ENCODE measurements around the gene AGK. TPM values are rescaled to one million over a fixed set of nuclear protein-coding genes. Genes with fewer than 3 reads are reported as not detected.

Gene AGK
- total RNA-seq, 1 donor, result 43.2 TPM

GRCh38 chr7:141515941-141516340 is 35.3 kb upstream of the AGK start:
- no peak for DNase-seq (ENCODE audit: low read depth)
- H3K4me3 ChIP-seq (ENCODE audit: low read depth, low read length), result no peak overlapping the region
- TF ChIP-seq, protein P1, sequence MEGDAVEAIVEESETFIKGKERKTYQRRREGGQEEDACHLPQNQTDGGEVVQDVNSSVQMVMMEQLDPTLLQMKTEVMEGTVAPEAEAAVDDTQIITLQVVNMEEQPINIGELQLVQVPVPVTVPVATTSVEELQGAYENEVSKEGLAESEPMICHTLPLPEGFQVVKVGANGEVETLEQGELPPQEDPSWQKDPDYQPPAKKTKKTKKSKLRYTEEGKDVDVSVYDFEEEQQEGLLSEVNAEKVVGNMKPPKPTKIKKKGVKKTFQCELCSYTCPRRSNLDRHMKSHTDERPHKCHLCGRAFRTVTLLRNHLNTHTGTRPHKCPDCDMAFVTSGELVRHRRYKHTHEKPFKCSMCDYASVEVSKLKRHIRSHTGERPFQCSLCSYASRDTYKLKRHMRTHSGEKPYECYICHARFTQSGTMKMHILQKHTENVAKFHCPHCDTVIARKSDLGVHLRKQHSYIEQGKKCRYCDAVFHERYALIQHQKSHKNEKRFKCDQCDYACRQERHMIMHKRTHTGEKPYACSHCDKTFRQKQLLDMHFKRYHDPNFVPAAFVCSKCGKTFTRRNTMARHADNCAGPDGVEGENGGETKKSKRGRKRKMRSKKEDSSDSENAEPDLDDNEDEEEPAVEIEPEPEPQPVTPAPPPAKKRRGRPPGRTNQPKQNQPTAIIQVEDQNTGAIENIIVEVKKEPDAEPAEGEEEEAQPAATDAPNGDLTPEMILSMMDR (IDR thresholded peaks at IDR 0.05; ENCODE audit: insufficient read depth, low read depth, low read length), result no peak

GRCh38 chr7:141519623-141520022 is 31.6 kb upstream of the AGK start:
- no peak overlapping the region for H3K4me3 ChIP-seq (ENCODE audit: low read depth, low read length)
- TF ChIP-seq, protein P1 (IDR thresholded peaks at IDR 0.05; ENCODE audit: insufficient read depth, low read depth, low read length), result no peak
- DNase-seq (ENCODE audit: low read depth), result no peak

- TF ChIP-seq, protein P1 (IDR thresholded peaks at IDR 0.05; ENCODE audit: insufficient read depth, low read depth, low read length), result no peak
Measured at GRCh38 chr7:141522657-141523342, 28.4 kb upstream of the AGK start.

DNA sequence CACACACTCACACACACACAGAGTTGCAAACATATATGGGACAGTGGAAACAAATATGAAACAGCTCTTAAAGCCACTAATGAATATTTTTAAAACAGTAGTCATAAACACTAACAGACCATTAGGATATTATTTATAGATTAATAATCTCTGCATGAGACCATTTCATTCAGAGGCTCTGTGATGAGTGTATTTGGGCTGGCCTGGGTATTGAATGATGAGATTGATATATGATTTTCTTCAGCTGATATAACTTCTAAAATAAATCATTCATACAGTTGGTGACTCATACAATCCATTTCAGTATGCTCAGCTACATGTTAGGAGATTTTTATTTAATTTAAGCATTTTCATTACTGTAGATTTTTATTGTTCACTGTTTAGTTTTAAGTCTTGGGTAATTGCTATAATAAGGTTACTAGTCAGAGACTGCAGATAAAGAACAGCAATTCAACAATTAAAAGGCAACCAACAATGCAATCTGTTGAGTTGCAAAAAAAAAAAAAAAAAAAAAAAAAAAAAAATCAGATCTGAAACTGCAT is 25.2 kb upstream of the AGK start:
- no peak overlapping the region for H3K4me3 ChIP-seq (ENCODE audit: low read depth, low read length)
- DNase-seq (ENCODE audit: low read depth), result no peak
- TF ChIP-seq, protein P1 (IDR thresholded peaks at IDR 0.05; ENCODE audit: insufficient read depth, low read depth, low read length), result no peak

More at GRCh38 chr7:141522657-141523342, 28.4 kb upstream of the AGK start:
- no peak overlapping the region for H3K4me3 ChIP-seq (ENCODE audit: low read depth, low read length)
- no peak for DNase-seq (ENCODE audit: low read depth)

DNA sequence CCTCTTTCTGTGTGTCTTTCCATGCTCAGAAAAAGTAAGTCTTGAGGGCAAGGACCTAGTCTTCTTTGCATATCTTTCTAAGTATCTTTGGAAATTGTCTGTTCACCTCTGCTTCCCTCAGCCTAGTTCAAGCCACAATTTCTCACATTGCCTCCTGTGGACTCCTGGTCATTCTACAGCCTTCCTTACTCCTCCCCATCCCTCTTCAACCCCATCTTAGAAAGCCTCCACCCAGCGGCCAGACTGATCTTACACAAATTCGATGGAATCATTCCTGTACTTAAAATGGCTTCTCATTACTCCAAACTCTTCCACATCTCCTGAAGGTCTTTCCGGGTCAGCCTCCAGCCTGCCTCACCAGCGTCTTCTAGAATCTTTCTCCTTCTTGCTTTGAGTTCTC is 24.1 kb upstream of the AGK start:
- H3K4me3 ChIP-seq (ENCODE audit: low read depth, low read length), result no peak overlapping the region
- DNase-seq (ENCODE audit: low read depth), result no peak
- TF ChIP-seq, protein P1 (IDR thresholded peaks at IDR 0.05; ENCODE audit: insufficient read depth, low read depth, low read length), result no peak

DNA sequence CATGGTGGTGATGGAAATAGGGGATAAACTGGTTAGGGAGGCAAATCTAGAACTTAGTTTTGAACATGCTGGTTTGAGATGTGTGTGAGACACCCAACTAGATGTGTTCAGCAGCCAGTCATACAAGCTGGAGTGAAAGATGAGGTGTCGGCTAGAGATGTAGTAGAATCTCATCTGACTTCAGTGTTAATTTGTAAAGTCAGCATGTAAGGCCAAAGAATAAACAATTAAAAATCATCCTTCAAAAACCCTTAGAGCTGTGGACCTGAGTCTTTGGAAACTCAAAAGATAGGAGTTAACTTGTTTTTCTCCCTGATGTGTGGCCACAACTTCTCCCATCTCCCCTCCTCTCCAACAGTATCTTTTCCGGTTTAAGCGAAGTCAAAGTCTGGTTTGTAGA is 22.8 kb upstream of the AGK start:
- no peak for DNase-seq (ENCODE audit: low read depth)
- TF ChIP-seq, protein P1 (IDR thresholded peaks at IDR 0.05; ENCODE audit: insufficient read depth, low read depth, low read length), result no peak
- H3K4me3 ChIP-seq (ENCODE audit: low read depth, low read length), result no peak overlapping the region

Measured in fibroblast of villous mesenchyme (primary cell).